SH-SY5Y (cell line): ENCODE results near the gene GFY.

Source experiments
- GATA2 ChIP-seq: IDR thresholded peaks from 2 replicates; pipeline ENCODE4 v1.6.1; 2011; ENCODE audit warnings: mild to moderate bottlenecking, low read depth, low read length
- GATA3 ChIP-seq: IDR thresholded peaks from 2 replicates; pipeline ENCODE4 v1.6.1; 2011; ENCODE audit warnings: low read depth, mild to moderate bottlenecking, low read length, moderate library complexity

The GFY gene

GRCh38 chr19:49400029-49400428 is 25.2 kb upstream of the GFY start:
- TF ChIP-seq GATA2 (no peak), GATA3 (no peak)

DNA sequence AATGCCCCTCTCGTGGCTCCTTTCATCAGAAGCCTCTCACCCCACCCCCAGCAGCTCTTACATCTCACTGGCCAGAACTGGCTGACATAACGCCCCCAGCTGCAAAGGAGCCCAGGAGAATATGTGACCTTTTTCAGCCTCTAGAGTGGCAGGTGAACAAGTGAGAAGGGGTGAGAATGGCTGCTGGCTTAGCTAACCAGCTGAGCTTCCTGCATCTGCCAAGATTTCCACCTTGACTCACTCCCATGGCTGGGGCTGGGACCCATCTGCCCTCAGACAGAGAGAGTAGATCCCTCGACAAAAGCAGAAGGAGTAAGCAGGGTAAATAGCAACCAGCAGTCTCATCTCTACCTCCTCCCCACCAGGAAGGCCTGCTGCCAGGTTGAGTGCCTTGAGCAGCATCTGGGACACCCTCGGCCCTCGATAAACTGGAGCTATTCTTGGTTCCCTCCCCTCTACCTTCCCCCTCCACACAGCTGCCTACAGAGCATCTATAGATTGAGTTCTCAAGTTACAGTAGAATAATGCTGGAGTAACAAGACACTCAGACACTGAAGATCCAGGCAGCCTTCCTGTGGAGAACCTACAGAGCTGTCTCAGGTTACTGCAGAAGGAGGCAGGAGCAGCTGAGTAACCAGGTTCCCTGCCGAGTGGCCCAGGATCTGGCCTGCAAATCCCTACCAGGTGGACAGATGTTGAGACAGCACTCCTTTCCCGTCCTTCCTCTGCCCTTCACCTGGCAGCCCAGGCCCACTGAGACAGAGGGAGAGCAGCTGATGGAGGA is 21.6 kb upstream of the GFY start:
- TF ChIP-seq GATA3 (no peak), GATA2 (no peak)

GRCh38 chr19:49407079-49407478 is 18.1 kb upstream of the GFY start:
- no peak for TF ChIP-seq GATA2

DNA sequence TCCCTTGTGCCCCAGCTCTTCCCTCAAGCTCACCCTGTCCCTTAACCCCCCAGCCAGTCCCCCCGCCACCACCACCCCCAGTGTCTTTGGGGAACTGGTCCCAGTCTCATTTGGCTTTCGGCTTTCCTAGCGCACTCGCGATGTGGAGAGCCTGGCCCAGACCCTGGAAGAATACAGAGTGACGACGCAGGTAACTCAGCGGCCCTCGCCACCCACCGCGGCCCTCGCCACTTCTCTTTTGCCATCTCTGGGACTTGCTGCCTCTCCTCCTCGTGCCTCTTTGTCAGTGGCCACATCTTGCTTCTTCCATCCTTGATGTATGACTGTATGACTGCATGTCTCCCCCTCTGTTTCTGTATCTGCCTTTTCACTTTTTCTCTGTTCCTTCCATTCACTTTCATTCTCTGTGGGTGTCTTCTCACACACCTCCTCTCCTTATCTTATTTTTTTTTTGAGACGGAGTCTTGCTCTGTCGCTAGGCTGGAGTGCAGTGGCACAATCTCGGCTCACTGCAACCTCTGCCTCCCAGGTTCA is 17.6 kb upstream of the GFY start:
- no peak for TF ChIP-seq GATA3
- TF ChIP-seq GATA2, result no peak

- no peak for TF ChIP-seq GATA3
- no peak for TF ChIP-seq GATA2
Observed at GRCh38 chr19:49408816-49409440, 16.3 kb upstream of the GFY start.

- TF ChIP-seq GATA3, result no peak
- no peak for TF ChIP-seq GATA2
Observed at GRCh38 chr19:49409441-49410029, 15.7 kb upstream of the GFY start.

DNA sequence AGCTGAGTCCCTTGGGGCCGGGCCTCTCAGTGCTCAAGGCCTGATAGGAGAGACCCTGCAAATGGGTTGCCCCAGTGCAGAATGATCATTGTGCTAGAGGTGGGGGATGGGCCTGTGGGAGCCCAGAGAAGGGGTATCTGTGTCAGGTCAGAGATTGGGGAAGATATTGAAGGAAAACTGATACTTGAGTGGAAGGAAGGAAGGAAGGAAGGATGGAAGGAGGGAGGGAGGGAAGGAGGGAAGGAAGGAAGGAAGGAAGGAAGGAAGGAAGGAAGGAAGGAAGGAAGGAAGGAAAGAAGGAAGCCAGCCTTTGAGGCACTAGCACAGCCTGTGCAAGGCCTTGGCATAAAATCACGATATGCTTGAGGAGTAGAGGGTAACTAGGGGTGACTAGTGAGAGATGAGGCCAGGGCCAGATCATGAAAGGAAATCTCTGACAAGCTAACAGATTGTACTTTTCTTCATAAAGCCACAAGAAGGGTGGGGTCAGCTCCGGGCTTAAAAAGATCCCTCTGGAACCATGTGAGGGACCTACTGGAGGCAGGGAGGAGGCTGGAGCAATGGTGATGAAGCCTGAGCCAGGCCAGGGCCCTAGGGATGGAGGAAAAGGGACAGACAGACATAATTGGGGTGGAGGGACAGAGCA is 13.4 kb upstream of the GFY start:
- TF ChIP-seq GATA3, result no peak

GRCh38 chr19:49413348-49413747 is 11.8 kb upstream of the GFY start:
- TF ChIP-seq GATA3, result no peak
- TF ChIP-seq GATA2, result no peak

GRCh38 chr19:49414256-49414655 is 10.9 kb upstream of the GFY start:
- TF ChIP-seq GATA3 (no peak), GATA2 (no peak)

DNA sequence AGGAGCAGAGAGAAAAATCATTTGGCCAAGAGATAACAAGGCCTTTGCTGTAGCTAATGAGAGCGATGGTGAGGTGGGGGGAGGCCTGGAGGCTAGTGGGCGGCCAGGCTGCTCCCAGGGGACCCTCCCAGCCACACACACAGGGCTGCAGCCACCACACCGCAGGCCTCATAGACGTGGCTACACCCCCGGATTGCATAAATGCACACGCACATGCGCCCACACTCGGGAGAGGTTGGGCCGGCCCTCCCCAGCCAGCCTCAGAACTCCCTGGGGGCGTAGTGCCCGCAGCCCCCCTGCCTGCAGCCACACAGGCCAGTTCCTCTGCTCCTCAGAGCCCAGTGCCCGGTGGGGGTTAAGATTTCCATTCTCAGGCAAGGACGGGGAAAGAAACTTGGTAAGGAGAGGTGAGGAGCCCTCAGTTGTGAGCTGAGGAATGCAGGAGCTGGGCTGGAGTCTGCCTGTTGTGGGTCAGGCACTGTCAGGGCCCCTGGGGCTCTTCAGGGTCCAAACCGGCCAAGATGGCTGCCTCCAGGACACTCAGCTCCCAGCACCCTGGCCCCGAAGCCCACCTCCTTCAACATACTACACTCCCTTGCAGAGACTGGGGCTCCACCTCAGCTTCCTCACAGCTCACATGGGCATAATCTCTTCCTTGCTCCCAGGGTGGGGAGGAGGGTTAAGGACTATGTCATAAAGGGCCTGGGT is 9.9 kb upstream of the GFY start:
- TF ChIP-seq GATA3 (no peak), GATA2 (no peak)

DNA sequence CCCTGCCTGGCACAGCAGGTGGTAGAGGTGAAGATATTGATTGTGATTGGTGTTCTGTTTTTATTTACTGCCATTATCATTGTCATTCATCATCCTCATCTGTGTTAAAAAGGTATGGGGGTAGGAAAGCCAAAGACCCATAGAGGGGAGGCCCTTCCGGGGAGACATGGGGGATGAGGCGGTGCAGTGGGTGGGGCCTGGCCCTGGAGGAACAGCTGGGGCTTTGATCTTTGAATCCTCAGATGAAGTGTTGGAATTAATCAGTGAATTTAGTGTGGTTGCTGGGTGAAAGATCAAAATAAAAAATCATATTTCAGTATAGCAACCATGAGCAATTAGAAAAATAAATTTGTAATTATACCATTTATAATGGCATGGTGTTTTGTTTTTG is 9.4 kb upstream of the GFY start:
- TF ChIP-seq GATA3 (no peak), GATA2 (no peak)

- no peak for TF ChIP-seq GATA2
- no peak for TF ChIP-seq GATA3
Observed at GRCh38 chr19:49417088-49417487, 8.1 kb upstream of the GFY start.

GRCh38 chr19:49418511-49418910 is 6.7 kb upstream of the GFY start:
- TF ChIP-seq GATA3 (no peak), GATA2 (no peak)

- TF ChIP-seq GATA2 (no peak), GATA3 (no peak)
Observed at GRCh38 chr19:49419173-49419572, 6.0 kb upstream of the GFY start.
